Upper lobe of left lung (tissue), 4 donors: Measurements from ENCODE around the gene COBL.

Source experiments
- CTCF ChIP-seq, 6 experiments: fragments of 450-650 bp in 4 of 6; fragments of 200-600 bp in 2 of 6; sonication (generic) in 2 of 6; IDR thresholded peaks; one replicate each; pipeline ENCODE4 v1.5.1; 2016 to 2019; ENCODE audit warnings: antibody characterized with exemption in 6 of 6
- POLR2A ChIP-seq, 4 donors: fragments of 450-650 bp; IDR thresholded peaks; one replicate each; pipeline ENCODE4 v1.5.1; 2016 to 2017; ENCODE audit warnings: antibody characterized with exemption in 4 of 4, mild to moderate bottlenecking in 2 of 4

- TF ChIP-seq POLR2A (IDR thresholded peaks at IDR 0.05) (no peak), CTCF (IDR thresholded peaks at IDR 0.05) (no peak)
These were observed 165.2 kb downstream of the COBL start for GRCh38 chr7:51151455-51151854.
